Endothelial cell of umbilical vein (primary cell): Measurements from ENCODE around the gene NOX5.

ENCODE experiments used
- EZH2 ChIP-seq: IDR thresholded peaks from 2 replicates; pipeline ENCODE4 v1.6.1; 2012; ENCODE audit warnings: borderline replicate concordance, low read depth, mild to moderate bottlenecking, moderate library complexity, low read length, inconsistent platforms; ENCODE audit not compliant: severe bottlenecking
- FOS ChIP-seq: IDR thresholded peaks from 2 replicates; pipeline ENCODE4 v1.6.1; 2011; ENCODE audit warnings: mild to moderate bottlenecking, low read length, moderate library complexity, borderline replicate concordance; ENCODE audit not compliant: insufficient read depth
- POLR2A ChIP-seq: IDR thresholded peaks from 2 replicates; pipeline ENCODE4 v1.6.1; 2012; ENCODE audit warnings: low read depth, mild to moderate bottlenecking, control low read depth, low read length
- POLR2AphosphoS5 ChIP-seq: IDR thresholded peaks from 2 replicates; pipeline ENCODE4 v1.6.1; 2012; ENCODE audit warnings: low read depth, mild to moderate bottlenecking, control low read depth, low read length, moderate library complexity; ENCODE audit not compliant: insufficient read depth
- TF ChIP-seq, protein P1 (sequence below), 2 donors: IDR thresholded peaks; 1 replicate in 1 of 2; 2 replicates in 1 of 2; pipeline ENCODE4 v1.5.1; 2011; ENCODE audit warnings: low read length in 2 of 2, mild to moderate bottlenecking in 2 of 2, moderate library complexity in 2 of 2, control low read depth in 1 of 2, inconsistent platforms in 1 of 2, low read depth in 1 of 2; ENCODE audit not compliant: insufficient read depth in 1 of 2; ENCODE audit errors: extremely low read depth in 1 of 2
- TF ChIP-seq, protein P2 (sequence below): IDR thresholded peaks from 2 replicates; pipeline ENCODE4 v1.6.1; 2011; ENCODE audit not compliant: insufficient read depth, insufficient read length

- TF ChIP-seq, protein P1, sequence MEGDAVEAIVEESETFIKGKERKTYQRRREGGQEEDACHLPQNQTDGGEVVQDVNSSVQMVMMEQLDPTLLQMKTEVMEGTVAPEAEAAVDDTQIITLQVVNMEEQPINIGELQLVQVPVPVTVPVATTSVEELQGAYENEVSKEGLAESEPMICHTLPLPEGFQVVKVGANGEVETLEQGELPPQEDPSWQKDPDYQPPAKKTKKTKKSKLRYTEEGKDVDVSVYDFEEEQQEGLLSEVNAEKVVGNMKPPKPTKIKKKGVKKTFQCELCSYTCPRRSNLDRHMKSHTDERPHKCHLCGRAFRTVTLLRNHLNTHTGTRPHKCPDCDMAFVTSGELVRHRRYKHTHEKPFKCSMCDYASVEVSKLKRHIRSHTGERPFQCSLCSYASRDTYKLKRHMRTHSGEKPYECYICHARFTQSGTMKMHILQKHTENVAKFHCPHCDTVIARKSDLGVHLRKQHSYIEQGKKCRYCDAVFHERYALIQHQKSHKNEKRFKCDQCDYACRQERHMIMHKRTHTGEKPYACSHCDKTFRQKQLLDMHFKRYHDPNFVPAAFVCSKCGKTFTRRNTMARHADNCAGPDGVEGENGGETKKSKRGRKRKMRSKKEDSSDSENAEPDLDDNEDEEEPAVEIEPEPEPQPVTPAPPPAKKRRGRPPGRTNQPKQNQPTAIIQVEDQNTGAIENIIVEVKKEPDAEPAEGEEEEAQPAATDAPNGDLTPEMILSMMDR (IDR thresholded peaks at IDR 0.05; ENCODE audit: extremely low read depth in 1 of 2, insufficient read depth in 1 of 2, low read depth in 1 of 2, low read length in 2 of 2) = no peak
- TF ChIP-seq EZH2 (no peak), FOS (no peak), POLR2AphosphoS5 (no peak), POLR2A (no peak)
- TF ChIP-seq, protein P2, sequence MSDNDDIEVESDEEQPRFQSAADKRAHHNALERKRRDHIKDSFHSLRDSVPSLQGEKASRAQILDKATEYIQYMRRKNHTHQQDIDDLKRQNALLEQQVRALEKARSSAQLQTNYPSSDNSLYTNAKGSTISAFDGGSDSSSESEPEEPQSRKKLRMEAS = no peak
Observed at GRCh38 chr15:69087366-69087976, 73.0 kb downstream of the NOX5 start.
